Stimulated activated naive CD8-positive, alpha-beta T cell treated with anti-CD3 and anti-CD28 coated beads, Interleukin-15, amount 100 ng/mL, for 72 hours (primary cell): ENCODE measurements around the gene WLS.
A peak's percentile ranks its signal among the peaks of the same experiment; 100 is the strongest.

Experiments used
- ATAC-seq: fragments of 150-1000 bp; cut with Tn5 transposase; 2 replicates; pipeline ENCODE4 v1.10.0; 2021; ENCODE audit warnings: mild to moderate bottlenecking, moderate library complexity
- DNase-seq, 2 donors: peaks; one replicate each; pipeline ENCODE4 v3.0.0; 2021 to 2022
- H3K27ac Mint-ChIP-seq, 2 donors: one replicate each; pipeline ENCODE4 v1.8.0; 2022; ENCODE audit warnings: mild to moderate bottlenecking in 2 of 2, mixed read lengths in 2 of 2, moderate library complexity in 2 of 2
- H3K27me3 Mint-ChIP-seq: one replicate; pipeline ENCODE4 v1.8.0; 2022; ENCODE audit warnings: mixed read lengths
- H3K4me1 Mint-ChIP-seq: one replicate; pipeline ENCODE4 v1.8.0; 2022; ENCODE audit warnings: mild to moderate bottlenecking, mixed read lengths
- H3K4me3 Mint-ChIP-seq, 2 donors: one replicate each; pipeline ENCODE4 v1.8.0; 2022; ENCODE audit warnings: mild to moderate bottlenecking in 2 of 2, mixed read lengths in 2 of 2, moderate library complexity in 1 of 2
- H3K9me3 Mint-ChIP-seq, 2 donors: one replicate each; pipeline ENCODE4 v1.8.0; 2022; ENCODE audit warnings: mixed read lengths in 2 of 2

Gene WLS

DNA sequence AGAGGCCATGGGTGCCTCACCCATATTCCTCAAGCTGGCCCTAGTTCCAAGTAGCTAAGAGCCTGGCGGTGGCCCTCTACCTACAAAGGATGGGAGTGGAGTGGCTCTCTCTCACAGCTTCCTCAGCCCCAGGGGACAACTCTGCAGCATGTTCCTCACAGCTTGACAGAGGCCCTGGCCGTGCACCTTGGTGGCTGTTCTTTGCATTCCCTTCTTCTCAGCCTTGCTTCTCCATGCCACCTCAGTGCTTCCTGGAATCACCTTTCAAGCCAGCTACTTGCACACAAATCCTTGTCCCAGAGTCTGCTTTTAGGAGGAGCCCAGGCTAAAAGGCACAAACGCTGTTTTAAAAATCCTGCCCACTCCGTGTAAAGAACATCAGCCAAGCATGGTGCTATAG, 112.9 kb downstream of the WLS start:
- ATAC-seq (no peak), DNase-seq (no peak)
- H3K4me3 Mint-ChIP-seq = no peak overlapping the region
- H3K27ac Mint-ChIP-seq = no peak overlapping the region
- H3K27me3 Mint-ChIP-seq = no peaks in the 10 kb centered on the region
- H3K9me3 Mint-ChIP-seq = no peaks in the 10 kb centered on the region
- H3K4me1 Mint-ChIP-seq = no peaks in the 10 kb centered on the region

DNA sequence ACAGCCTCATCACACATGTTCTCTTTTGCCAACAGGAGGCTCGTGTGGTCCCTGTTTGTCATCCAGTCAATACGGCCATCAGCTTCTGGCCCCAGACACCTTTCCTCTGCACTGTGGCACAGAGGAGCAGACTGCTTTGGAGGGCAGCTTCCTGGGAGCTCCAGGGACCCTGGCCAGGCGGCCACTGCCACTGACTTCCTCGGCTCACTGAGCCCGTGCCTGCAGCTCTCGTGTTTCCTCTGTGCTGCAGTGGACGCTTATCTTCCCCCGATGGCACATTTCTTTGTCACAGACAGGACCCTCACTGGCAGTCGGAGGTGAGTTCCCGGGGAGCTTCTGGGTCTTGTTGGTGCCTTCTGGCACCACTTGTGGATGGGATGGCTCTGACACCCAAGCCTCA, 114.9 kb downstream of the WLS start:
- Mint-ChIP-seq H3K27me3 (no peaks in the 10 kb centered on the region), H3K9me3 (no peaks in the 10 kb centered on the region), H3K4me1 (no peaks in the 10 kb centered on the region), H3K4me3 (no peak overlapping the region), H3K27ac (peak overlapping the region in 1 of 2 donors; percentile 27)
- DNase-seq (no peak), ATAC-seq (no peak)

DNA sequence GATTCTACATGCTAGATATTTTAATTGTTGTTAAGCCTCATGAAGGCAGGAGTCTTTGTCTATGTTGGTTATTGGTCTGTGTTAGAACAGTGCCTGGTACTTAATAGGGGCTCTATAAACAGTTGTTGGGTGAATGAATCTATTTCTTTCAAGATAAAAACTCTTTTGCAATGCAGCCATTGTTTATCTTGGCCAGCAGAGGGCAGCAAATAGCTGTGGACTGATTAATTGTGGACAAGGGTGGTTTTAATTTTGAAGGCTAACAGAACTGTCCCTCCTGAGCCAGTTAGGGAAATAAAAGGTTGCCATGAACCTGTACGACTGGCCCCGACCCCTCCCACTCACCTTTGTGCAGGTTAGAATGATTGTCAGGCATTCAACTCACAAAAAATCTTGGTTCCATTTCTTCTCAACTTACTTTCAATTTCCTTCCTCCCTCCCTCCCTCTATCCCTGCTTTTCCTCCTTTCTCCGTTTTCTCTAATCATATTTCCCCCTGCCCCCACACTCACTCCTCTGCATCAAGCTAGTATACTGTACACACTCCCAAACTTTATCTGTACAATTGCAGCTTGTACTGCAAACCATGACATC, 115.6 kb downstream of the WLS start:
- Mint-ChIP-seq H3K4me3 (no peak overlapping the region), H3K27ac (peak overlapping the region in 1 of 2 donors; percentile 27), H3K9me3 (no peaks in the 10 kb centered on the region), H3K4me1 (no peaks in the 10 kb centered on the region), H3K27me3 (no peaks in the 10 kb centered on the region)
- DNase-seq = peak; percentile 29 to 35
- ATAC-seq = no peak

DNA sequence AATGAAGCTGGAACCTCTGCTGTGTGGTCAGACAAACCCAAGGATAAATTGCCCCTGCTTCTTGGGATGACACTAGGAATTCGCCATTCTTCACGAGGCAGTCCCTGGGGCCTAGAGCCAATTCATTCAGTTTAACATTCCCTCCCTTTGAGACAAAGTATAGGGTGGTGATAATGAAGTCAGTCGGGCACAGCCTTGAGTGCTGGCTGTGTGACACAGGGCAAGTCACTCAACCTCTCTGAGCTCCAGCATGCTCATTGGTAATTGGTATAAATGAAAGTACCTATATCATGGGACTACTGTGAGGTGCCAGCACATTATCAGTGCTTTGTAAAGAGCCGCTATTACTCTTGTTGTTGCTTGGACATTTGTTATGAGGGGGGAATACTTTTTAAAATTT, 117.0 kb downstream of the WLS start:
- Mint-ChIP-seq H3K9me3 (no peaks in the 10 kb centered on the region), H3K27me3 (no peaks in the 10 kb centered on the region), H3K4me3 (no peak overlapping the region), H3K4me1 (no peaks in the 10 kb centered on the region), H3K27ac (no peak overlapping the region)
- ATAC-seq (no peak), DNase-seq (no peak)

DNA sequence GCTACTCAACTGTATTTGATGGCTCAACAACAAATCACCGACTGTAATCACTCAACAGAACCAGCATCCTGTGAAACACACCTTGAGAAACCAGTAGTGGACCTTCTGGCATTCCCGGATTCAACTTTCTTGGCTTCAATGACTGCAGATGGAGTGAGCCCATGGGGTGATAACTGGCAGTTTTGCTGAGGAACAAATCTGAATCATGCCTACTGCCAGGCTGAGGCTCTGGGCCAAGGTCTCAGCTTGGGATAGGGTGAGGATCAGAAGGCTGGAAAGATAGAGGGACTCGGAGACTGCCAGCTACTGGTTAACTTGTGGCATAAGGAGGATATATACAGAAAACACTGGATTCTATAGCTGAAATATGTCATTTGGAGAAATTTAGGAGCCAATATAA, 118.4 kb downstream of the WLS start:
- DNase-seq (no peak), ATAC-seq (no peak)
- Mint-ChIP-seq H3K4me3 (no peak overlapping the region), H3K4me1 (no peaks in the 10 kb centered on the region), H3K9me3 (no peaks in the 10 kb centered on the region), H3K27ac (no peak overlapping the region), H3K27me3 (no peaks in the 10 kb centered on the region)

DNA sequence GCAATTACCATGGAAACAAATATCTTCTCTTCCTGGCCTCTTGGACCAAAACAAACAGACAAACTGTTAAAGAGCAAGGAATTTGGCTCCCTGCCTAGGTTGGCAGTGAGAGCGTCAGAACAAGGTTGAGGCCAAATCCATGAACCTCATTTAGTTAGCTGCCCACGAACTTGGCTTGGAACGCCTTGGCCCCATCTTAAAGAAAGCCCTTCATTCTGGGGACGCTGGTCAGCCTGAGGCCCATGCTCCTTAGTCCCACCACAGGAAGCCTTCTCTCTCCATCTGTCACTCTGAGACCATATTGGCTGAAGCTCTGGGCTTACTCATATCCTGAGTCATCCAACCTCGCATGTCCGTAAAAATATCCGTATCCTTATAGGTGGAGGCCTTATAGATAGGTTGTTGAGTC, 119.5 kb downstream of the WLS start:
- ATAC-seq = no peak
- H3K4me3 Mint-ChIP-seq = no peak overlapping the region
- H3K27ac Mint-ChIP-seq = no peak overlapping the region
- DNase-seq = no peak
- no peaks in the 10 kb centered on the region for H3K4me1 Mint-ChIP-seq
- H3K27me3 Mint-ChIP-seq = no peaks in the 10 kb centered on the region
- H3K9me3 Mint-ChIP-seq = no peaks in the 10 kb centered on the region

DNA sequence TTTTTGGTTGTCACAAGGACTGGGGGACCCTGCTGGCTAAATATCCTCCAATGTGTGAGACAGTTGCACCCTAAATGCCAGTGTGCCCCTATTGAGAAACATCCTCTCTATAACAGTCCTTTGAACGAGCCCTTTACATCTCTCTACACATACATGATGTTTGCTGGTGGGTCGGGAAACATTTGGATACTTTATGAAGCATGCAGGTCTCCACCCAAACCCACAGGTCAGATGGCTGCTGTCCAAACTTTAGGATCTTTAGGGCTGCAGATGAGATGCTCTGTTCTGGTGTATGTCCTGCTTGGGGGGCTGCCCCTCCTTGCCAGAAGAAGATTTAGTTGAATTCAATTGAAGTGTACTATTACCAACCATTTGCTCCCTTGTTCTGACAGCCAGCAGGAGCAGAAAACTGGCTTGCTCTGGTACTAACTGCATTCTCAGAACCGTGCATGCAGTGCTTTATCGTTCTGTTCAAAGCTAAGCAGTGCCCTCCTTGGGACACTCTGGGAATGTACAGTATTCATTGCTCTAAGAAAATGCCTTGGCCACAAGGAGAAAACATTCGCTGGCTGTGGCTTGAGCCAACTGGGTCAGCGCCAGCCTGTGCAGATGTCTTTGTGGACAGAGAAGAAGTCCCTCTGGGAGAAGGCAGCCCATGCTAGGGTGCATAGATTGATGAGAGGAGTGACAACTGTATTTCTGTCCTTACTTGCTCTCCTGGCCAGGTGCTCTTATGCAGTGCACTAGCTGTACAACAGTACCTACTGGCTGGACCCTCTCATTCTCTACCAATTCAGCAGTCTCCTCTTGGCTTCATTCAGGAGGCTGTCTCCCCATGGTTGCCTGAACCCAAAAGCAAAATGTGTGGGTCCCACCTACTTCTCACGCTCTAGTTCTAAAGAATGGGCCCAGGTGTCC, 120.5 kb downstream of the WLS start:
- Mint-ChIP-seq H3K9me3 (no peaks in the 10 kb centered on the region), H3K27me3 (no peaks in the 10 kb centered on the region), H3K4me3 (no peak overlapping the region), H3K4me1 (no peaks in the 10 kb centered on the region), H3K27ac (no peak overlapping the region)
- DNase-seq (no peak), ATAC-seq (peak; percentile 51)

DNA sequence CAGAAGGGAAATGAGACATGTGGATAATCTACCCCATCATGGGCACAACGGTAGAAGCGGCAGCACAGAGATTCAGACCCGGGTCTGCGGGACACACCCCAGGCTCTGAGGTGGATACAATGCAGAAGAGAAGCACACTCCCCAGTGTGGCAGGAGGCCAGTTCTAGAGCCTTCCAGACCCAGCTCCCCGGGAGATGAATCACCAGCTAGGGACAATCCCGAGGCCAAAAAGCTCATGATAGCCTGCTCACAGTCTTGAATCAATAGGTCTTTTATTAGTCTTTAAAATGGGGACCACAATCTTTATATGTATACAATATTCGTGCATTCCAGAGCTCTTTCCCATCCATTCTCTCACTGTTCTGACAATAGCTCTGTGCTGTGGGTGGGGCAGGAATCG, 124.6 kb downstream of the WLS start:
- ATAC-seq = no peak
- no peaks in the 10 kb centered on the region for H3K4me1 Mint-ChIP-seq
- no peaks in the 10 kb centered on the region for H3K9me3 Mint-ChIP-seq
- H3K4me3 Mint-ChIP-seq = no peak overlapping the region
- H3K27me3 Mint-ChIP-seq = peaks cover 18% of the 10 kb centered on the region
- no peak overlapping the region for H3K27ac Mint-ChIP-seq
- DNase-seq = no peak

DNA sequence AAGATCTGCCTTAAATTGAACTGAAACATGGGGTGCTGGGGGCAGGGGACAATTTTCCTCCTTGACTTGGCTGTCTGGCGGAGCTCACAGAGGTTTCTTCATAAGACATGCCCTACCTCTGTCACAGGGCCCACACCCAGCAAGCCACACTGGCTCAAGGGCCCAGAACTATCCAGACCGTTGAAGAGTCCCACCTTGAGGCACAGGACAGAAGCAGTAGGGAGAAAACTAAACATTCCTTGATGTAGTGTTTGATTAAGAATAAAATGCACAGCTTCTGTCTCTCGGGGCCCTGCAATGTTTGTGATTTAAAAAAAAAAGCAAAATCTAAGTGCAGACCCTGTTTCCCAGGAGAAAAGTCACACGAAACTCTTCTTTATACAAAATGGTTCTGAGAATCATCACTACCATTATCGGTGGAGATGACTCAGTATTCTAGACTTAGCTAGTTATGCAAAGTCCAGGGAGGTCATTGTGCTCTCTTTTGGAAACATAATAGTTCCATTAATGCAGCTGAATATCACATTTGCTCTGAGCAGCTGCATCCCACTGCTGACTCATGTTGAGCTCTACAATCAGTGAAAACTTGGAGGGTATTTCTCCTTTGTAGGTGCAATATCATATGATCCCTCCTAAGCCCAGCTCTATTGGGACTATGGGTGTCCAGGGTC, 128.3 kb downstream of the WLS start:
- Mint-ChIP-seq H3K27me3 (peaks cover 33% of the 10 kb centered on the region), H3K4me3 (no peak overlapping the region), H3K27ac (no peak overlapping the region), H3K4me1 (no peaks in the 10 kb centered on the region), H3K9me3 (no peaks in the 10 kb centered on the region)
- no peak for ATAC-seq
- DNase-seq = no peak

DNA sequence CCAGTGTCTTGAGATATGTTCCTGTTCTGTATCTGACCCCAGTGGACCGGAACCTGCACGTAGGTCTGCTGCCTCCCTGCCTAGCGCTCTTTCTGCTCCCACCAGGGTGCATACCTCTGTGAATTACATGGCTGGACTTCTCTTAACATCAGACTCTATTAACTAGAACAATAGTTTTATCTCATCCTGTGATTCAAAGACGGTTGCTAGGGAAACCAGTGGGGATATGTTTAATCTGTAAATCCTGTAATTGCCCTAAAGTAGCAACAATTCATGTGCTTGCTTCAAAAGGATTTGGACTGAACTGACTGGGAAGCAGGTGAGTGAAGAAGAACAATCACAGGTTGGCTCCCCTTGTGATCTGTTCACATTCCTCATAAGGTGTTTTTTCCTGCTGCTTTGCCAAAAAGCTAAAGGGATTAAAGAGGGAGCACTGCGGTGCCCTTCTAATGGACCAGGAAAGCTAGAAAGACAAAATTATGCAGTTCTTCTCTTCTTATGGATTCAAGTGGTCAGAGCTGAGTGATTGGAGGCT, 129.2 kb downstream of the WLS start:
- no peak overlapping the region for H3K4me3 Mint-ChIP-seq
- DNase-seq (no peak), ATAC-seq (no peak)
- no peaks in the 10 kb centered on the region for H3K9me3 Mint-ChIP-seq
- H3K4me1 Mint-ChIP-seq = no peaks in the 10 kb centered on the region
- H3K27me3 Mint-ChIP-seq = peaks cover 38% of the 10 kb centered on the region
- peak overlapping the region in 1 of 2 donors; percentile 68 for H3K27ac Mint-ChIP-seq

DNA sequence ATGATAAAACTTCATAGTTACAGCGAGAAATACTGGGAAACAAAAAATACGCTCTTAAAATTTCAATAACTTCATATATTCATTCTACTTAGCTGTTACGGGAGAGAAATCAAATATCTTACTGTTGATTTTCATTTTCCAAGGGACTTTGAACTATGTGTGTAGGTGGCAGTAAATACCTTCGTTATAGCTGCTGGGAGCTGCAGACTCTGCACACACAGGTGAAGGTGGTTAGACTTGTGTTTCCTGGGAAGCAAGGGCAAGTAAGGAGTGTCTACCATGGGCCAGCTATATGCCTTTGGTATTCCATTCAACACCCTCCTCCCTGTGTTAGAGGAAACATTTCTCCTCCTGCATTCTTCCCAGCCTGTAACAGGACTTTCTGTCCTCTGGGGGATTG, 130.5 kb downstream of the WLS start:
- Mint-ChIP-seq H3K9me3 (no peaks in the 10 kb centered on the region), H3K27me3 (peaks cover 47% of the 10 kb centered on the region), H3K4me3 (no peak overlapping the region), H3K4me1 (no peaks in the 10 kb centered on the region), H3K27ac (peak overlapping the region in 1 of 2 donors; percentile 69)
- DNase-seq (no peak), ATAC-seq (no peak)

DNA sequence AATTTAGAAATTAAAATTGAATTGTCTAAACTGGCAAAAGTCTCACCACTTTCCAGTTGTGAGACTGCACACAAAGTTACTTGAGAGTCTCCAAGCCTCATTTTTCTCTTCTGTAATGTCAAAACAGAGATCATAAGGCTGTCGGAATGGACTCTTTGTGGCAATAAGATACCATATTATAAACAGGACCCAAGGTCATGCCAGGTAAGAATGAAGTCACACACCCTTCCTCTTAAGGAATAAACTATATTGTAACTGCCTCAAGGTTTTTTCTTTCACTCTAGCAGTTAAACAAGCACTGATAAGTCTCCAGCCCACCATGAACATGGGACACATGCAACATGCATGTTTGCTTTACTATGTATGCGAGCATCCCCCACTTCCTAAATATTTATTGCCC, 131.8 kb downstream of the WLS start:
- no peak for DNase-seq
- H3K9me3 Mint-ChIP-seq = no peaks in the 10 kb centered on the region
- no peak for ATAC-seq

DNA sequence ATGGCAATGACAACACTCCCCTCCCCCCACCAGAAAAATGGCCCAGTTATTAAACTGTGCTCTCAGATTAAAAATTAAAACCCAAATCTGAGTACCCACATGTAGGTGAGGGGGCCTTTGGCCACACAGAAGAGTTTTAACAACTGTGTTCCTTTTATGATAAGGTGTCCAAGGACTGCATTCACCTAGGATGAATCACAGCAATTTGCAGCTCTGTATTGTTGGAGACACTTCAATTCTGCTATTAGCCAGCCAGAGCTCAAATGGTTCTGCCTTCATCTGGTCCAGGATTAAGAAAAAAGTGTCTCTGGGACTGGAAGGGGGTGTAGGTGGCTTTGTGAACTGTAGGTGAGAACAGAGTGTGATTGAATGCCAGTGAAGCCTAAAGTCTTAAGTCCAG, 138.6 kb downstream of the WLS start:
- no peak overlapping the region for H3K27ac Mint-ChIP-seq
- peaks cover 18% of the 10 kb centered on the region for H3K27me3 Mint-ChIP-seq
- no peaks in the 10 kb centered on the region for H3K4me1 Mint-ChIP-seq
- no peak for ATAC-seq
- no peak overlapping the region for H3K4me3 Mint-ChIP-seq
- no peaks in the 10 kb centered on the region for H3K9me3 Mint-ChIP-seq
- no peak for DNase-seq

More for the DNA sequence above, 131.8 kb downstream of the WLS start:
- no peak overlapping the region for H3K27ac Mint-ChIP-seq
- H3K4me1 Mint-ChIP-seq = no peaks in the 10 kb centered on the region
- H3K4me3 Mint-ChIP-seq = no peak overlapping the region
- H3K27me3 Mint-ChIP-seq = peaks cover 47% of the 10 kb centered on the region

DNA sequence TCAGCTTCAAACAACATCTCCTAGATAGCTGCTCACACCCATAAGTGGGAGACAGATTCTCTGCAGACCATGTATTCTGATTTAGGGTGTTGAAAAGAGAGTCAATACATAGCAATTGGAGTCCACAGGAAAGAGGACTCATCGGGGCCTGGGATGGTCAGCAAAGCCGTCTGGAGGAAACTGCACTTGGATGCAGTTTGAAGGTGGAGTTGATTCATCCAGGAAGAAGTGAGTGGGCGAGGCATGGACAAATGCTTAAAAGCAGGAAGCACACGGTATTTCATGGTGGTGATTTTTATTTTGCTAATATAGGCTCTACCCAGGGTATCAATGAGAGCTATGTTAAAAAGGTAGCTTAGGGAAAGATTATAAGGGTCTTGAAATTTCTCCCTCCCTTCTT, 145.1 kb downstream of the WLS start:
- H3K4me3 Mint-ChIP-seq = no peak overlapping the region
- DNase-seq = no peak
- H3K27ac Mint-ChIP-seq = no peak overlapping the region
- no peaks in the 10 kb centered on the region for H3K4me1 Mint-ChIP-seq
- no peaks in the 10 kb centered on the region for H3K9me3 Mint-ChIP-seq
- ATAC-seq = no peak
- peaks cover under 1% of the 10 kb centered on the region for H3K27me3 Mint-ChIP-seq

DNA sequence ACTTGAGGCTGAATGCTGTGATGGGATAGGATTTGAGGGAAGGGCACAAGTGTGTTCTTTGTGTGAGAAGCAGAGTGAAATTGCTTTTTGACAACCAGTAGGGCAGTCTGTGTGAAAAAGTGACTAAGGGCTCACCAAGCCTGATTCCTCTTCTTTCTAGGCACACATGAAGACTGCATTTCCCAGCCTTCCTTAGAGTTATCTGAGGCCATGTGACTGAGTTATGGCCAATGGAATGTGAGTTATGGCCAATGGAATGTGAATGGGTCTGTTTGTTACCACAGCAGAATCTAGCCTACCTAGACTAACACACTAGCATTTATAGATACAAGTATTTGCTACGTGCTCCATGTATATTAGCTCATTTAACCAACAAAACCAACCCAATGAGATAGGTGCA, 146.6 kb downstream of the WLS start:
- no peak overlapping the region for H3K27ac Mint-ChIP-seq
- H3K27me3 Mint-ChIP-seq = no peaks in the 10 kb centered on the region
- no peak for ATAC-seq
- DNase-seq = no peak
- no peaks in the 10 kb centered on the region for H3K9me3 Mint-ChIP-seq
- H3K4me1 Mint-ChIP-seq = no peaks in the 10 kb centered on the region
- no peak overlapping the region for H3K4me3 Mint-ChIP-seq

DNA sequence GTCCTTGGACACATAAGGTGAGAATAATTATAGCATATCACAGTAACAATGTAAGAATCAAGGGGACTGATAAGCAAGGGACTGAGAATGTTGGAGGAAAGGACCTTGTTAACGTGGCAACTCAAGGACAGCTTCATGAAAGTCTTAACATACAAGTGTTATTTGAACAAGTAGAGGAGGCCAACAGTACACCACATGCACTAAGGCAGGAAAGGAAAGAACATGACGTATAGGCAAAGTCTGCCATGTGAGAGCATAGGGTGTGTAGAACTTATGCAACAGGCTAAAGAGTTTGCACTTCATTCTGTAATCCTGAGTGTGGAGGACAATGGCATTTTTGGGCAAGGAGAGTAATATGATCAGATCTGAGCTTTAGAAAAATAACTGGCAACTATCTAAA, 148.6 kb downstream of the WLS start:
- peaks cover 0 to 5% of the 10 kb centered on the region in 2 donors for H3K9me3 Mint-ChIP-seq
- ATAC-seq (no peak), DNase-seq (no peak)
- peaks cover 7% of the 10 kb centered on the region for H3K27me3 Mint-ChIP-seq
- no peak overlapping the region for H3K27ac Mint-ChIP-seq
- no peaks in the 10 kb centered on the region for H3K4me1 Mint-ChIP-seq
- no peak overlapping the region for H3K4me3 Mint-ChIP-seq
